Measurements from ENCODE around the gene SNX10. TPM values are rescaled to one million over a fixed set of nuclear protein-coding genes. Genes with fewer than 3 reads are reported as not detected.

The SNX10 gene
- total and polyA plus RNA-seq, 2 of the 8 experiments (the other 6 are each of a cell fraction or from before 2014, with no cell fraction given), result 4.4 to 9.6 TPM

GRCh38 chr7:26397796-26398426 is 106.2 kb downstream of the SNX10 start (continued):
- TF ChIP-seq RAD21 (IDR thresholded peaks at IDR 0.05 in 1 of 2, conservative IDR thresholded peaks at IDR 0.05 in 1 of 2; ENCODE audit: low read depth in 2 of 2, low read length in 2 of 2) (no peak), EP300 (IDR thresholded peaks at IDR 0.05; ENCODE audit: borderline replicate concordance in 1 of 2, low read depth in 2 of 2, low read length in 2 of 2) (no peak), RNF2 (IDR thresholded peaks at IDR 0.05; ENCODE audit: borderline replicate concordance, low read depth, low read length, missing control alignments, poor library complexity, severe bottlenecking) (no peak), CHD2 (IDR thresholded peaks at IDR 0.05; ENCODE audit: low read length) (no peak), TBP (IDR thresholded peaks at IDR 0.05; ENCODE audit: low read depth, low read length) (0 out of 2 replicates have a peak, but pooled peaks have one; percentile 21), POLR2A (IDR thresholded peaks at IDR 0.05; ENCODE audit: control extremely low read depth in 1 of 2, low read depth in 2 of 2, low read length in 2 of 2) (no peak), TCF12 (IDR thresholded peaks at IDR 0.05; ENCODE audit: low read depth, low read length) (0 out of 2 replicates have a peak, but pooled peaks have one; percentile 35), RFX5 (IDR thresholded peaks at IDR 0.05; ENCODE audit: borderline replicate concordance, low read depth, low read length) (no peak), BRCA1 (IDR thresholded peaks at IDR 0.05; ENCODE audit: low read depth, low read length) (no peak), PHF8 (conservative IDR thresholded peaks at IDR 0.05; ENCODE audit: low read depth, low read length) (no peak), MAX (IDR thresholded peaks at IDR 0.05) (peak; percentile 61), SUZ12 (IDR thresholded peaks at IDR 0.05; ENCODE audit: low read length) (peak; percentile 28; the same call in 1 of the 2 replicates), KDM4A (IDR thresholded peaks at IDR 0.05; ENCODE audit: low read depth, low read length, severe bottlenecking) (no peak), SAP30 (IDR thresholded peaks at IDR 0.05; ENCODE audit: insufficient read depth, insufficient replicate concordance, low read length) (no peak), SIN3A (conservative IDR thresholded peaks at IDR 0.05 in 1 of 2, IDR thresholded peaks at IDR 0.05 in 1 of 2; ENCODE audit: low read depth in 1 of 2, low read length in 2 of 2) (no peak), SP4 (IDR thresholded peaks at IDR 0.05; ENCODE audit: low read length) (no peak), NRF1 (IDR thresholded peaks at IDR 0.05; ENCODE audit: low read depth, low read length) (no peak), CEBPB (IDR thresholded peaks at IDR 0.05; ENCODE audit: low read depth, low read length) (no peak), FOSL1 (IDR thresholded peaks at IDR 0.05; ENCODE audit: insufficient read depth, low read depth, low read length) (no peak), EZH2 (IDR thresholded peaks at IDR 0.05; ENCODE audit: low read depth, low read length, severe bottlenecking) (no peak)

Measured in H1 (cell line).